NCI-H1105 treated with DMSO at 0.1 percent for 48 hours (cell line): ENCODE results near the gene TAS2R1.

Experiments used
- DNase-seq: peaks from one replicate; lab custom pipeline; 2025; lab: John Stamatoyannopoulos, UW

The TAS2R1 gene

GRCh38 chr5:9587135-9587534 is 43.0 kb downstream of the TAS2R1 start:
- no peak for DNase-seq

- DNase-seq = no peak
Observed at GRCh38 chr5:9582406-9582805, 47.7 kb downstream of the TAS2R1 start.
